HS-27A (cell line): ENCODE data around the gene TEX53.
A peak's percentile ranks its signal among the peaks of the same experiment; 100 is the strongest.

Experiments
- DNase-seq: peaks from one replicate; pipeline ENCODE4 v3.0.0-alpha.2; 2012; ENCODE audit warnings: low read depth, missing footprints

TEX53 gene

GRCh38 chr9:114657705-114658104 lies at the start of gene TEX53:
TSS of gene TEX53 (minus strand) at chr9:114657805. CDS start at chr9:114657774, 31 bp downstream.
- DNase-seq, result no peak

GRCh38 chr9:114706711-114707110 lies 49.1 kb upstream of the TEX53 start:
- no peak for DNase-seq

- DNase-seq, result no peak
Measured at GRCh38 chr9:114701988-114702387, 44.4 kb upstream of the TEX53 start.

- no peak for DNase-seq
Measured at GRCh38 chr9:114697951-114698351, 40.3 kb upstream of the TEX53 start.

GRCh38 chr9:114696814-114697544 lies 39.4 kb upstream of the TEX53 start:
- DNase-seq, result no peak

- no peak for DNase-seq
Measured at GRCh38 chr9:114695948-114696347, 38.3 kb upstream of the TEX53 start.

- DNase-seq, result no peak
Measured at GRCh38 chr9:114694719-114695269, 37.2 kb upstream of the TEX53 start.

- no peak for DNase-seq
Measured at GRCh38 chr9:114694146-114694545, 36.5 kb upstream of the TEX53 start.

GRCh38 chr9:114693248-114693855 lies 35.7 kb upstream of the TEX53 start:
- no peak for DNase-seq

GRCh38 chr9:114691956-114692295 lies 34.3 kb upstream of the TEX53 start:
- no peak for DNase-seq

- DNase-seq, result peak; percentile 86
Measured at GRCh38 chr9:114691046-114691955, 33.7 kb upstream of the TEX53 start.

- DNase-seq, result no peak
Measured at GRCh38 chr9:114690308-114690707, 32.7 kb upstream of the TEX53 start.

- DNase-seq, result no peak
Measured at GRCh38 chr9:114689813-114690212, 32.2 kb upstream of the TEX53 start.

GRCh38 chr9:114688909-114689610 lies 31.5 kb upstream of the TEX53 start:
- DNase-seq, result no peak

- DNase-seq, result no peak
Measured at GRCh38 chr9:114688379-114688778, 30.8 kb upstream of the TEX53 start.

GRCh38 chr9:114687034-114687433 lies 29.4 kb upstream of the TEX53 start:
- DNase-seq, result no peak

- no peak for DNase-seq
Measured at GRCh38 chr9:114685951-114686350, 28.3 kb upstream of the TEX53 start.

- no peak for DNase-seq
Measured at GRCh38 chr9:114684036-114684435, 26.4 kb upstream of the TEX53 start.

- no peak for DNase-seq
Measured at GRCh38 chr9:114682846-114683245, 25.2 kb upstream of the TEX53 start.

- DNase-seq, result no peak
Measured at GRCh38 chr9:114681594-114682332, 24.2 kb upstream of the TEX53 start, which contains the start of gene TEX48. TSS of gene TEX48 (minus strand) at chr9:114682192. CDS start at chr9:114671723, 10,469 bp downstream.
